ENCODE data around the gene RBM23.
A peak's percentile ranks its signal among the peaks of the same experiment; 100 is the strongest.
"Not testable (repeated sequence)": the region's sequence is repeated elsewhere in the genome, so short reads cannot be mapped to it uniquely, and the experiment has no call there.

RBM23 gene

DNA sequence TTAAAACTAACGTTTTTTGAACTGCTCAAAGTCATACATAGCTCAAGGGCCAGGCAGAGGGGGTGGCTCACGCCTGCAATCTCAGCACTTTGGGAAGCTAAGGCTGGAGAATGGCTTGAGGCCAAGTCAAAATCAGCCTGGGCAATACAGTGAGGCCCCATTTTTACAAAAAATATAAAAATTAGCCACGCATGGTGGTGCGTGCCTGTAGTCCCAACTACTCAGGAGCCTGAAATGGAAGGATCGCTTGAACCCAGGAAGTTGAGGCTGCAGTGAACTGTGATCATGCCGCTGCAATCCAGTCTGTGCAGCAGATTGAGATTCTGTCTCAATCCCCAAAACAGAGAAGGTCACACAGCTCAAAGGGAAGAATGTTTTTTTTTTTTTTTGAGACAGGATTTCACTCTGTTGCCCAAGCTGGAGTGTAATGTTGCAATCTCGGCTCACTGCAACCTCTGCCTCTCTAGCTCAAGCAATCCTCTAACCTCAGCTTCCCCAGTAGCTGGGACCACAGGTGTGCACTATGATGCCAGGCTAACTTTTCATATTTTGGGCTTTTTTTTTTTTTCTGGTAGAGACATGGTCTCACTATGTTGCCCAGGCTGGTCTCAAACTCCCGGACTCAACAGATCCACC is 2.9 kb downstream of the RBM23 start:
- DNase-seq = no peak

DNA sequence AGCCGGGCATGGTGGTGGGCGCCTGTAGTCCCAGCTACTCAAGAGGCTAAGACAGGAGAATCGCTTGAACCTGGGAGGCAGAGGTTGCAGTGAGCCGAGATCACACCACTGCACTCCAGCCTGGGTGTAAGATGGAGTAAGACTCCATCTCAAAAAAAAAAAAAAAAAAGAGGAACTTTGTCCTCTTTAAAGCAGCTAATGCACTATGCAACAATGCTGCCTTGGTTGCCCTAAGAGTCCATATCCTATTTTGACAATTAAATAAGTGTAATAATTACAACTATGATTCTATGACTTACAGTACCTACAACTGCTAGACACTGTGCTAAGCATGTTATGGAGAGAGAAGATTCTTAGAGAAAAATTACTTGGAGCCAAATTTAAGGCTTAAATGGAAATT is 4.1 kb downstream of the RBM23 start:
- DNase-seq = not testable (repeated sequence)

DNA sequence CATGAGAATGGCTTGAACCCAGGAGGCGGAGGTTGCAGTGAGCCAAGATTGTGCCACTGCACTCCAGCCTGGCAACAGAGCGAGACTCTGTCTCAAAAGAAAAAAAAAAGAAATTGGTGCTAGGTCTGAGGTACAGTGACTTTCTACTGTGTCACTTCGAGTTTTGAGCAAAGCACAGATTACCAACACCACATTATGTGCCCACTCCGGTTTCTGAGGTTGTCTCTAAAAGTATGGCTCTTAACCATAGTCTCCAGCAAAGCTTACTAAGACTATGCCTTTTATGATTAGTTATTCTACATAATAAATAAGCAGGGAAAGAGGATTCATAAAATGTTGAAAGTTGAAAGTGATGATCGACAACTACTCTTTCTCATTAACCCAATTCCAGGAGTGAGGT is 8.0 kb downstream of the RBM23 start:
- DNase-seq = no peak

DNA sequence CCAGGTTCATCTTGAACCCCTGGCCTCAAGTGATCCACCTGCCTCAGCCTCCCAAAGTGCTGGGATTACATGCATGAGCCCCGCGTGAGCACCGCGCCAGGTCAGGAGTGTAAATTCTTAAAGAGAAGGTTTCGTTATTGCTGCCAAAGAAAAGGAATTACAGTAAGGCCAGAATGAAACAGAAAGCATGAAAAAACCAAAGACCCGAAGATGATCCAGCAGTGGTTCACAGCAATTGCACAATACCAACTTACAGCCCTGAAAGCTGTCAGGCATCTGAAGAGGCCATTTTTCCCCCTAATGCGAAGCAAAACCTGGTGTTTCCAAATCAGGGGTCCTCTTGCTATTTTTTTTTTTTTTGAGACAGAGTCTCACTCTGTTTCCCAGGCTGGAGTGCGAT is 10.3 kb downstream of the RBM23 start:
- DNase-seq = no peak

DNA sequence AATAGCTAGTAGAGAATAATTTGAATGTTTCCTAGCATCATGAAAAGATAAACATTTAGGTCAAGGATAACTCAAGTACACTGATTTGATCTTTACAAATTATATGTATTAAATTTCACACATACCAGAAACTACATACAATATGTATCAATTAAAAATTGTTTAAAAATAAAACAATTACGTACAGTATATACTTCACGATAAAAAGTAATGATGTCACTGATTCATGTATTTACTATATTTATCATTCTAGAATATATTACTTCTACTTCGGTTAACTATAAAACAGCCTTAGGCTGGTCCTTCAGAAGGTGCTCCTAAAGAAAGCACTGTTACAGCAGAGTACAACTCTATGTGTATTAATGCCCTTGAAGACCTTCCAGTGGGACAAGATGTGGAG is 11.5 kb downstream of the RBM23 start:
- DNase-seq = no peak

DNA sequence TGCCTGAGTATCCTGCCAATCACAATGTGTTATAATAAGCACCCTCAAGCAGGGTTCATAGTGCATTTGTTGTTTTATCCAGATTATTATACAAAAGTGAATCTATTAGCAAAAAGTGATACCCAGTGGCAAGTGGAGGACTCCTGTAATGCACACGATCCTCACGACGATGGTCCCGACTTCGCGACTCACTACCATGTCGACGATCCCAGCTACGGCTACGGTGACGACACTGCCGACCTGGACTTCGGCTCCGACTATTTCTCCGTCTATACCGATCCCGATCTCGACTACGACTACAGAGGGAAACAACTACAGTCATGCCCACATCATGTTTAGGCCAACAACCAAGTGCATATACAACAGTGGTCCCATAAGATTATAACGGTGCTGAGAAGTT is 12.9 kb downstream of the RBM23 start:
- DNase-seq = no peak

DNA sequence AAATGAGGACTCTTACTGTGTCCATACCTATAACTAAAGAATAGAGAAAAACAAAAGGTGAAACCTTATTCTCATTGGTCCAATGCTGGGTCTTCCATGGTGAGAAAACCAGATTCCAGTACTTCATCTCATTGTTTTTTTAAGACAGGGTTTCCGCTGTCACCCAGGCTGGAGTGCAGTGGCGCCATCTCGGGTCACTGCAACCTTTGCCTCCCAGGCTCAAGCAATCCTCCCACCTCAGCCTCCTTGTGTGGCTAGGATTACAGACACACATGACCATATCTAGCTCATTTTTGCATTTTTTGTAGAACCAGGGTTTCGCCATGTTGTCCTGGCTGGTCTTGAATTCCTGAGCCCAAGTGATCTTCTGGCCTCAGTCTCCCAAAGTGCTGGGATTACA is 13.3 kb downstream of the RBM23 start:
- DNase-seq = no peak

DNA sequence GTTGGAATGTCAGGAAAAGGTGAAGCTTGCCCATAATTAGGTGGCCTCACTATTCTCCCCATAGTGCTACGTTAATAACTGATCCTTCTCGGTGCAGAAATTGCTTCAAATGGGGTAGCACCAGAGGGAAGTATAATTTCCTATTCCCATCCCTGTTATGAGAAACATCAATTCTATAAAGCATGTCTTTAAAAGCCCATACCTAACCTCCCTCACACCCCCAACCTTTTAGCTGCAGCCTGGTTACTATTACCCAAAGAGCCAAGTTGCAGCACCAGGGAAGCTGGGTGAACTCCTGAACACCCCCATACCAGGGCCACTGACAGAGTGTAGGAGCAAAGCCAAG is 15.2 kb downstream of the RBM23 start:
- DNase-seq = no peak

DNA sequence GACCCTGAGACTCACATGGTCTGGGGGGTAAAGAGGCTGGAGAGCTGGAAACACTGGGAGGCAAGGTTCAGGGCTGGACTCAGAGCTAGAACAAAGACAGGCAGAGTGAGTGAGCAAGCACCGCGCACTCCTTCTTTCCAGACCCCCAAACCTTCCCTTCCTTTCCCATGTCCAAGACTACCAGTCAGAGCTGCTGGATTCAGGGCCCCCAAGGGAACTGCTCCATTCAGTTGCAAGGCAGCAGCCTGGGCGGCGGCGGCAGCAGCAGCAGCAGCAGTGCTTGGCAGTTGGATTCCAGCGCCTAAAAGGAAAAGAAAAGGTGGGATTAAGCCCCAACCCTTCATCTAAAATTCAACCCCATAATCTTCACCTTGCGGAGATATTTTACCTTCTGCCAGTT is 17.1 kb downstream of the RBM23 start:
- no peak for DNase-seq

DNA sequence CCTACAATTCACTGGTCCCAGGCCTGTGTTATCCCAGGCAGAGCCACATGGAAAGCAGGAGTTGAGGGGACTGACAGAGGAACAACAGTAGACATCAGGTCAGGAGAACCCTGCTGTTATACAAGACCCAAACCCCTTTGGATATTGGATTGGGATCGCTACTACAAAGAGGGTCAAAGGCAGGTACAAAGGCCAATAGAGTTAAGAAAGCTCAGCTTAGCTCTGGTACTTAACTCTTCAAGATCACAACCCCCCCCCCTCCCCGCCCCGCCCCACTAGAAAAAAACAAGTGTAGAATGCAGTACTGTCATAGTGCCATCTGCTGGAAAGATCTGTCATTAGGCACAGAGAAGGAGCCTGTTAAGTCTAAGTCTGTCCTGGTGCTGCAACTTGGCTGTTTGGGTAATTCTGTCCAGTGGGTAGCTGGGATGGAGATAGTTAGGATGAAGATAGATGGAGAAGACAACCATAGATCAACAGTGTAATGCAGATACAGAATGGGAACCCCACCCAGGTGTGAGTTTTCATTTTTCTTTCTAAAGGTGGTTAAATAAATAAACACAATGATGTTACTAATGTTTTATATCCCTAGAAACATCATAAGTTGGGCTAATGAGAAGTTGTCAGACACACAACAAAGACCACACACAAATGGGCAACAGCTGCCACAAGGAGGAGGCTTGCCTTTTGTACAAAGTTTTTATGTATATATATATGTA is 18.7 kb downstream of the RBM23 start:
- DNase-seq = peak in 1 of 2 experiments; percentile 4

DNA sequence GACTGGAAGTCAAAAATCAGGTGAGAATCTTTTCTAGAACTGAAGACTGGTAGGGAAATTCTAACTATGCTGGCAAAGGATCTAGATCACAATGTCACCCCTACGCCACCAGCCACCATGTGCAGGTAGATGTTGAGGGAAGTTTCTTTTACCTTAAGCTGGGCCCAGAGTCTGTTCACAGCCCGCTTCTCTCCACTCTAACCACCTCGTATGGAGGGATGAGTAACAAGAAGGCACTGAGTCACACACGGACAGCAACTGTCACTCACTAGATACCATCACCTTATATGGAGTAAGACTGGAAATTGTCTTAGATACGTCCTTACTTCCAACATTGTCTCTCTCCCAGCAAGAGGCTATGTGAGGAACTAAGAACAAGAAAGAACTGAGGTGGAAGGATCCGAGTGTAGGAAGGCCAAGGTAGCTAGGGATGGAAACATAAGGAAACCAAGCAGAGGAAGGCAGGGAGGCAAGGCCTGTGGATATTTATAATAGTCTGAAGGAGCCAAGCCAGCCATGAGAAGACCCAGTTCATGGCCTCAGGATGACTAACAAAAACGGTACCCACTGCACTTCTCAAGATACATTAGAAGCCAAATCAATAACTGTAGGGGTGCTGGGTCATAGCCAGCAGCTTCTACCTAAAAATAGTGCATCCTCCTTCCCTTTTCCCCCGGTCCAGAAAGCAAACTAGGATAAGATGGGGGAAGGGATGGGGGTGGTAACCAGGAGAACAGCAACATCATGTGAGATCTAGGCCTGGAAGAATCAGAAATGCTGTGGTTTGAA is 20.5 kb downstream of the RBM23 start:
- no peak for DNase-seq

DNA sequence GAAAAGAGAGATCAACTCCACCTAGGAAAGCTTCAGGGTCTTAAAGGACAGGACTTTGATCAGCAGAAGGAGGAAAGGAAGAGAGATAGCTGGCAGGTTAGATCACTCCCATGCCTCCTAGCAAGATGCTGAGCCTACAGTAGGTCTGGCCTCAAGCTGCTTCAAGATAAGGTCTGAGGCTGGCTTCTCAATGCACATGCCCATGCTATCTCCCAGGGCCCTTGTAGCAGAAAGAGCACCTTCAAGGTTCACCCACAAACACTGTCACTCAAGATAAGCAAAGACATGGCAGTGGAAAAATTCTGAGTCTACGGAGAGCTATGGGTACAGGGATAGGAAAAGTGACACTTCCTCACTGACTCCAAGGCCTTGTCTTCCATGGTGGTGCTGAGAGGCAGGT is 21.6 kb downstream of the RBM23 start:
- DNase-seq = no peak

DNA sequence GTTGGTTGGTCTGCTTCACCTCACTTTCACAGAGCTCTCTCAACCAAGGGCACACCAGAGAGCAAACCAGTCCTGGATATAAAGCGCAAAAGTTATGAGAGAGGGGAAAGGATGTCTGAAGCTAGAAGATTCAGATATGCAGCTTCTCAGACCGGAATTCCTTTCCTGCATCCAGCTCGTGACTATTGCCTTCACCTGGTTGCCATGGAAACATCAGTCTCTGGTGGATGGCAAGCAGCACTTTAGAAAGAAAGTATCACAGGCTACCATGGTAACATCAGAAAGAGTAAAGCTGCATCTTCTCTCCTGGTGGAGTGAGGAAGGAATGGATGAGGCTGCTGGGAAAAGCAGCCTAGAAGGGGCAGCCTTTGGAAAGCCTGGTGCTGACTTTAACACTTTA is 22.2 kb downstream of the RBM23 start:
- DNase-seq = no peak

DNA sequence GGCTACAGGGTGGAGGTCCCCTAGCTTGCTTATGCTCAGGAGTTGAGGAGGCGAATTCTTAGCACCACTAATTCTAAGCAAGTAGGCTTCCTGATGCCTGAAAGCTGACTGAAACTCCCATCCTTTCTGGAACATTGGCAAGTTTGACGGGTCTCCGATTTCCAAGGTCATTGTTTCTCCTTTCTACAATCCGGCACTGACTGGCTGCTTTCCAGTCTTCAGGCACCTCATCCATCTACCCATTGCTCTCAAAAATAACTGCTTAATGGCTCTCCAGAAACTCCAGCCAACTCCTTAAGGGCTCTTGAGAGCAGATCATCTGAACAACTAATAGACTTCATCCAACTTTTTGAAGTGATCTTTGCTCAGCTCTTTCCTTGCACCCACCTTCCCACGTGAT is 22.6 kb downstream of the RBM23 start:
- DNase-seq = no peak

DNA sequence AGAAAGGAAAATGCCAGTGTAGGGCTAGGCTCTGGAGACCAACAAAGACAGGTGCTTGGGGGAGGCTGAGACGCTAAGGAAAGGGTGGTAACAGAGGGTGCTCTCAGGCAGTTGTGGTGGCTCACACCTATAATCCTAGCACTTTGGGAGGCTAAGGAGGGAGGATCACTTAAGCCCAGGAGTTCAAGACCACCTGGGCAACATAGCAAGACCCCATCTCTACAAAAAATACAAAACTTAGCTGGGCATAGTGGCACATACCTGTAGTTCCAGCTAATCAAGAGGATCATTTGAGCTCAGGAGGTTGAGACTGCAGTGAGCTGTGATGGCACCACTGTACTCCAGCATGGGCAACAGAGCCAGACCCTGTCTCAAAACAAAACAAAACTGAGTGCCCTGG is 23.5 kb downstream of the RBM23 start:
- no peak for DNase-seq

DNA sequence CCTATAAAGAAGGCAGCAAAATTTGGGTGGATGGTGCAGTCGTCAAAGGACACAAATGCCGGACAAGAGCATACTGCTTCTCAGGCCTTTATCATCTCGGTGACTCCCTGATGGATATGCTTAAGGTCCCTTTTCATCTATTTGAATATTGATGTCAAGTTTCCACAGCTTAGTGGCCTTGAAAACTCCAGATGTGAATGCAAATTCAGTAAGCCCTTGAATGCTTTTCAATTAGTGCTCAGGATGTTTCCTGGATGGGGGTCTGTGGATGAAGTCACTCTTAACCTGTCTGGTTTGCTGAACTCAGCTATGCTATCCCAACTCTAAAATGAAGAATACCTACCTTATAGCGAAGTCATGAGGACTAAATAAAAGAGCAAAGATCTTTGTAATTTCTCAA is 25.2 kb downstream of the RBM23 start:
- no peak for DNase-seq

DNA sequence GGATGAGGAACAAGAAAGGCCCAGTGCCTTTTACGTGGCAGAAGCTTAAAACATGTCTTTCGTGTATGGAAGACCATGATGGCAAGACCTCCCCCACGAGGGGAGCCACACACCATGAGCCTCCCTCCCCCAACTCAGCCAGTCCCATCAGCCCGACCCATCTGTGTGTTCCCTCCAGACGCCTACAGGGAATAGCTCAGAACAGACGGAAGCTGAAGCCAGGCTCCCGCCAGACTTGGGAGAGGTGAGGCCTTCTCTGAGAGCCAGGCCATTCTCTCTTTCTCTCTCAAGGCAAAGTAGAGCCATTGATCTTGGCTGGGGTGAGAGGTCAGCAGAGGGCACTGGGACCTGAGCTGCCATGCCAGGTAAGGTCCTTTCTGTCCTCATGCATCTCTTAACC is 26.5 kb downstream of the RBM23 start:
- DNase-seq = no peak

DNA sequence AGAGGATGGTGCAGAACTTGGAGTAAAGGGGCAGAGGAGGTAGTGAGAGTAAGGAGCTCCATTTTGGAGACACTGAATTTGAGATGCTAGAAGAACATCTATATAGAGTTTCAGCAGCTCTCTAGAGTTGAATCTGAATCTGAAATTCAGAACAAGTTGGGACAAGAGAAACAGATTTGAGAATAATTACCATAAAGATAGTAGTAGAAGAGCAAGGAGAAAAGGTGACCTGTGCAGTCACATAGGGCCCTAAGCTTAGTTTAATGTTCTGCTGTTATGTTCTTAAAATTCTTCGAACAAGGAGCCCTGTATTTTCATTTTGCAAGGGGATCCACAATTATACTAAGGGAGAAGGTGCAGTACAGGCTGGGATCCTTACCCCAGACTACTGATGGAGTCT is 28.5 kb downstream of the RBM23 start:
- DNase-seq = no peak

DNA sequence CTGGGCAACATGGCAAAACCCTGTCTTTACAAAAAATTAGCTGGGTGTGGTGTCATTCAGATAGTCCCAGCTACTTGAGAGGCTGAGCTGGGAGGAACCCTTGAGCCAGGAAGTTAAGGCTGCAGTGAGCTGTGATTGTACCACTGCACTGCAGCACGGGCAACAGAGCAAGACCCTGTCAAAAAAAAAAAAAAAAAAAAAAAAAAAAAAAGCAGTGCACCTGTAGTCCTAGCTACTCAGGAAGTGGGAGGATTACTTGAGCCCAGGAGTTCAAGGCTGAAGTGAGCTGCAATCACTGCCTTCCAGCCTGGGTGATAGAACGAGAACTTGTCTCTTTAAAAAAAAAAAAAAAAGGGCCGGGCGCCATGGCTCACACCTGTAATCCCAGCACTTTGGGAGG is 30.3 kb downstream of the RBM23 start:
- DNase-seq = no peak

DNA sequence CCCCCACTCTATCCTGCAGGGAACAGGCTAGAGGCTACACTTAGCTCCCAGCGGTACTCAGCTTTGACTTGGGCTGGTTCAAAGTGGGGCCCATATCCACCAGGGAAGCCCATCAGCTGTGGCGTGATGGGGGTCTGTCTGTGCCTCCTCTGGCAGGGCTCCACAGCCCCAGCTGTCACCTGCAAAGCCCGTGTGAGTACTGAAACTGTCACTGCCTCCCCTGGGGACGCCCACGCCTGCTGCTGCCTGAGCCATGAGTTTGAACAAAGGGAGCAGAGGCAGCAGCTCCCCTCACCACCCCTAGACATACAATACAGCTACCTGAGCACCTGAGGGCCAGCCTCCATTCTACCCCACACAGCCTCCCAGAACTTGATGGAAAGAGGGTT is 31.0 kb downstream of the RBM23 start:
- no peak for DNase-seq

DNA sequence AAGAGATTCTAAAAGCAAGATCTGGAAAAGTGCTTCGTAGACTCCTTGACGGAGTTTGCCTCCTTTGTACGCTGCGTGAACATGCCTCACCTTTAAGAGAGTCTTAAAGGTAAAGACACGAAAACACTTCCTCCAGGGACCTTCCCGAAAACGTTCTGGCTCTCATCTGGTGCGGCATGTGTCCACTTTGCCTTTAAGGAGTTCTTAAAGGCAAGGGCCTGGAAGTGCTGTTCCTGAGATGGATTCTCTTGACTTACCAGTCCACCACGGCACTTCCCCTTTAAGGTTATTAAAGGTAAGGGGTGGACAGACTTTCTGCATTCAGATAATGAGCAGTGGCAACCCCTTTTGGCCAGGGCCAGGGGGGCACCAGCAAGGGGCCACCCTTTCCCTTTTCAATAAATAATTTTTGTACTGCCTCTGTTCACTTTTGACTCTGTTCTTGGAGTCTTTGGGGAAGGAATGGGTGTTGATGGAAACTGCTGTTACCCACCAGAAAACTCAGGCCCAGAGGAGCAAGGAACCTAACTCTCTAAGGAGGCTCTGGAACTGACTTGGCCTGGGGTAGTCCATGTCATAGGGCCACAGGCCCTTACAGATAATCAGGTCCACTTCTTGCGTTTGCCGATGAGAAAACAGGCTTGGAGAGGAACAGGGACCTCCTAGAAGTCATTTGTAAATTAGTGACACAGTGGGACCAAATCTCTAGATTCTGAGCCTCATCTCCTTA is 31.5 kb downstream of the RBM23 start:
- DNase-seq = no peak

DNA sequence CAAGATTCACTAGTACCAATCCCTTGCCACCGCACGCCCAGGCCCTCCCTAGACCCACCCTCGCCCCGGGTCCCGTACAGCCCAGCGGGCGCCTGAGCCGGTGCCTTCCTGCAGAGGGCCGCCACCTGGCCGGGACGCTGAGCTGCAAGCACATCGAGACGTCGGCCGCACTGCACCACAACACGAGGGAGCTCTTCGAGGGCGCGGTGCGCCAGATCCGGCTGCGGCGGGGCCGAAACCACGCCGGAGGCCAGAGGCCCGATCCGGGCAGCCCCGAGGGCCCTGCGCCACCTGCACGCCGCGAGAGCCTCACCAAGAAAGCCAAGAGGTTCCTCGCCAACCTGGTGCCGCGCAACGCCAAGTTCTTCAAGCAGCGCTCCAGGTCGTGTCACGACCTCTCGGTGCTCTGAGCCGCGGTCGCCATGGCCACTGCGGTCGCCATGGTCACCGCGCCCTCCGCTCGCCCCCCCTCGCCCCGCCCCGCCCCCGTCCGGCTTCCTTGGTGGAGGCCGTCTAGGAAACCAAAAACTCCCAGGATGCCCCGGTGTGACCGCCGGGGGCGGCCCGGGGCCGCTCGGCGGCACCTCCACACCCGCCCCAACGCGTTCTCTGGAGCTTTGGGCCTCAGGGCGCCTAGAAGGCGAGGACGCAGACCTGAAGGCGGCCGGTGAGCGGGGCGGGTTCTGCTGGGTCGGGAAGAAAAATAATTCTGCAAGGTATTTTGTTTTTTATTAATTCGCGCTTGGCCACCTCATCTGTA is 32.3 kb downstream of the RBM23 start:
- DNase-seq = no peak

DNA sequence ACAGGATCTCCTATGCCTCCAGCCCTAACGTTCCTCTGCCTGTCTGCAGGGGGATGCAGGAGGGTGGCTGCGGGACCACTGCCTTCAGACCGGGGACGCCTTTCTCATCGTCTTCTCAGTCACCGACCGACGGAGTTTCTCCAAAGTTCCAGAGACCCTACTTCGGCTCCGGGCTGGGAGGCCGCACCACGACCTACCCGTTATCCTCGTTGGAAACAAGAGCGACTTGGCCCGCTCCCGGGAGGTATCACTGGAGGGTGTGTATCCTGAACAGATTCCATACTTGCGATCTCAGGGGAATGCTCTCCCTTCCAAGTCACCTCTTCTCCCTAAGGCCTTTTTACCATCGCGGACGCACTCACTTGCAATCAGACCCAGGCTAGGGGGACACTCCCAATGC is 33.0 kb downstream of the RBM23 start:
- DNase-seq = no peak
